Globus pallidus (tissue), 1 donor: ENCODE measurements around the gene NCKAP1.
A peak's percentile ranks its signal among the peaks of the same experiment; 100 is the strongest.
"Not testable (repeated sequence)": the region's sequence is repeated elsewhere in the genome, so short reads cannot be mapped to it uniquely, and the experiment has no call there.

Experiments
- DNase-seq: peaks from one replicate; pipeline ENCODE4 v3.0.0-alpha.2; 2015; ENCODE audit warnings: low spot score

Gene NCKAP1, protein sequence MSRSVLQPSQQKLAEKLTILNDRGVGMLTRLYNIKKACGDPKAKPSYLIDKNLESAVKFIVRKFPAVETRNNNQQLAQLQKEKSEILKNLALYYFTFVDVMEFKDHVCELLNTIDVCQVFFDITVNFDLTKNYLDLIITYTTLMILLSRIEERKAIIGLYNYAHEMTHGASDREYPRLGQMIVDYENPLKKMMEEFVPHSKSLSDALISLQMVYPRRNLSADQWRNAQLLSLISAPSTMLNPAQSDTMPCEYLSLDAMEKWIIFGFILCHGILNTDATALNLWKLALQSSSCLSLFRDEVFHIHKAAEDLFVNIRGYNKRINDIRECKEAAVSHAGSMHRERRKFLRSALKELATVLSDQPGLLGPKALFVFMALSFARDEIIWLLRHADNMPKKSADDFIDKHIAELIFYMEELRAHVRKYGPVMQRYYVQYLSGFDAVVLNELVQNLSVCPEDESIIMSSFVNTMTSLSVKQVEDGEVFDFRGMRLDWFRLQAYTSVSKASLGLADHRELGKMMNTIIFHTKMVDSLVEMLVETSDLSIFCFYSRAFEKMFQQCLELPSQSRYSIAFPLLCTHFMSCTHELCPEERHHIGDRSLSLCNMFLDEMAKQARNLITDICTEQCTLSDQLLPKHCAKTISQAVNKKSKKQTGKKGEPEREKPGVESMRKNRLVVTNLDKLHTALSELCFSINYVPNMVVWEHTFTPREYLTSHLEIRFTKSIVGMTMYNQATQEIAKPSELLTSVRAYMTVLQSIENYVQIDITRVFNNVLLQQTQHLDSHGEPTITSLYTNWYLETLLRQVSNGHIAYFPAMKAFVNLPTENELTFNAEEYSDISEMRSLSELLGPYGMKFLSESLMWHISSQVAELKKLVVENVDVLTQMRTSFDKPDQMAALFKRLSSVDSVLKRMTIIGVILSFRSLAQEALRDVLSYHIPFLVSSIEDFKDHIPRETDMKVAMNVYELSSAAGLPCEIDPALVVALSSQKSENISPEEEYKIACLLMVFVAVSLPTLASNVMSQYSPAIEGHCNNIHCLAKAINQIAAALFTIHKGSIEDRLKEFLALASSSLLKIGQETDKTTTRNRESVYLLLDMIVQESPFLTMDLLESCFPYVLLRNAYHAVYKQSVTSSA

DNA sequence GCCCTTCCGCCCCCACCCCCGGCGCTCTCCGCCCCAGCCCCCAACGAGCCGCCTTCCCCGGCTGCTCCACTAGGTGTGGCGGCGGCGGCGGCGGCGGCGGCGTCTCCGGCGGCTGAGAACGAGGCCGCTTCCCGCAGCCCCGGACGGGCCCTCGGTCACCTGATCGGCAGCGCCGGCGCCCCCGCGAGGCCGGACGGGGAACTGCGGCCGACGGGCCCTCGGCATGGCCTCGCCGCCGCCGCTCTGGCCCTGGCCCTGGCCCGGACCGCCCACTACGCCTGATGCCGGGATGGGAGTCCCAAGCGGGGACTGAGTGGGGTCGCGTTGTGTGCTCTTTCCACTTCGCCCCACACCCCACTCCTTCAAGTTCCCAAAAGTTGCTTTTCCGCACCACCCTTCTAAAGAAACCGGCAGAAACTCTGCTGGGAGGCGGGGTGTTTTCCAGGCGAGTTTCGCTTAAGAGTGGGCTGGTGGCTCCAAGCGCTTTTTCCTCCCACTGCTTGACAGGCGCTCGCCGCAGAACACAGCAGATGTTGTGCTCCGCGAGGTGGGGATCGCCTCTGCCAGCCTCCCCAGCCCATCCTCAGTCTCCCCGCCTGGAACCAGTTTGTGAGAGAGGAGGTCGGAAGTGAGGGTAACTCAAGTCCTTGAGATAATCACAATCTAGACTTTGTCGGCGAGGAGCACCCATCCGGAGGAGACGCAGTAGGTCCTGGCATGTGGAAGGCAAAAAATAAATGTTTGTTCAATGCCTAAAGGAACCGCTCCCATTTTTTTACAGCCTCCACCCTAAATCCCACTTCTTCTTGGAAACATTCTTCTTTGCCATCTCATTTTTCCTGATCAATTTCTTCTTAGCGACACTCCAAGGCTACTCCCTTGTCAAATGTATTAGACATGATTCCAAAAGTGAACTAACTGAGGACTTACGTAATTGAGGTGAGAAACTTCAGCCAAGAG is at the start of gene NCKAP1:
NCKAP1 (minus strand) TSS at position 117 of the 960 bp plus-strand sequence. CDS start 358 bp downstream, outside the sequence.
- DNase-seq = peak; percentile 75

DNA sequence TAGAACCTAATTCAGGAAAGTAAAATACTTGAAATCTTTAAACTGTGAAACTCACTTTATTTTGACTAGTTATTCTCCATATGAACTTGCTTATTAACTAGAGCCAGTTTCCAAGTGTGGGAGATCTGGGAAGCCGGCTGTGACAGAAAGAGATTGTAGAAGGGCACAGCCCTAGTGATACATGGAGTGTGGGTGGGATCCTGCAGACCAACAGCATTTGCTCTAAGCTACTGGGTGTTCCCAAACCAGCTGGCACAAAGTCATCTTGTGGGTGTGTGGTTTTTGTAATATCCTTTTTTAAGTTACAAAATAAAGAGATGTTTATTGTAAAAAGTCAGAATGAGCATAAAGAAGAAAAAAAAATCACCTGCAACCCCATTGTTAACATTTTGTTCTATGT is 43.7 kb upstream of the NCKAP1 start:
- DNase-seq = no peak

GRCh38 chr2:183079139-183079775 is 41.0 kb upstream of the NCKAP1 start:
- no peak for DNase-seq

GRCh38 chr2:183078464-183079138 is 40.3 kb upstream of the NCKAP1 start, which contains the start of gene DUSP19:
Gene DUSP19 (plus strand): TSS chr2:183078747. CDS start chr2:183078934, 187 bp downstream.
- peak; percentile 96 for DNase-seq

- DNase-seq = no peak
Measured at GRCh38 chr2:183078163-183078463, 39.9 kb upstream of the NCKAP1 start.

GRCh38 chr2:183072177-183072576 is 33.9 kb upstream of the NCKAP1 start:
- no peak for DNase-seq

DNA sequence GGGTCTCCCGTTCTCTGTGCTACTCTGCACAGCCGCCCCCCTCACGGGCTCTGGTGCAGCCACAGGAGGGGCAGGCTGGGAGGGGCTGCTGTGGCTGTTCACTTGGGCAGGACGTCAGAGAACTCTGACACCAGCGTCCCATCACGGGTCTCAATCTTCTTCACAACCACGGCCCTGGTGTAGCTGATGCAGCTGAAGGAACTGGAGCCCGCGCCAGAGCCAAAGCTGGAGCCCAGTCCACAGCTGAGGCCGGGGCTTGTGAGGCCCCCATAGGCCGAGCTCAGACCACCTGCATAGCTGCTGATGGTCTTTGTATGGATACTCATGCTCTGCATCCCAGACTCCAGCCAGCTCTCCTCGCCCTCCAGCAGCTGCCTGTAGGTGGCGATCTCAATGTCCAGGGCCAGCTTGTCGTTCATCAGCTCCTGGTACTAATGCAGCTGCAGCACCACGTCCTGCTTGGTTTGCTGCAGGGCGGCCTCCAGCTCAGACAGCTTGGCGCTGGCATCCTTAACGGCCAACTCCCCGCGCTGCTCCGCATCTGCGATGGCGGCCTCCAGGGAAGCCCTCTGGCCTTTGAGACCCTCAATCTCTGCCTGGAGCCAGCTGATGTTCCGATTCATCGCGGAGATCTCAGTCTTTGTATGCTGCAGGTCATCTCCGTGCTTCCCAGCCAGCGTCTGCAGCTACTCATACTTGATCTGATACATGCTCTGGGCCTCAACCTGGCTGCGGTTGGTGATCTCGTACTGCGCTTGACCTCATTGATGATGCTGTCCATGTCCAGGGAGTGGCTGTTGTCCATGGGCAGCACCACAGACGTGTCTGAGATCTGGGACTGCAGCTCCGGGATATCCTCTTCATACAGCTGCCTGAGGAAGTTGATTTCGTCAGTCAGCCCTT is 32.9 kb upstream of the NCKAP1 start:
- DNase-seq = no peak

DNA sequence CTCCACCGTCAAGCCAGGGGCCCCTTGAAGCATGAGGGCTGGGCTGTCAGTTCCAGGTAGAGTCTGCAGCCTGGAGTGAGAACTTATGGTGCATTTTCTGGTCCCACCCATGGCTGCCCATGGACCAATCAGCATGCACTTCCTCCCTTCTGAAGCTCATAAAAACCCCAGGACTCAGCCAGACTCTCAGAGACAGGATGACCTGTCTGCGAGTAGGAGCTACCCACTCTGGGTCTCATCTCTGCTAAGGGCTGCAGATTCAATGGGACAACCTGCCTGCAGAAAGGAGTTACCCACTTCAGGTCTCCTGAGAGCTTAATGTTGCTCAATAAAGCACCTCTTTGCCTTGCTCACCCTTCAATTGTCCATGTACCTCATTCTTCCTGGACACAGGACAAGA is 30.9 kb upstream of the NCKAP1 start:
- no peak for DNase-seq

- no peak for DNase-seq
Measured at GRCh38 chr2:183068561-183068960, 30.3 kb upstream of the NCKAP1 start.

GRCh38 chr2:183063083-183063482 is 24.8 kb upstream of the NCKAP1 start:
- no peak for DNase-seq

DNA sequence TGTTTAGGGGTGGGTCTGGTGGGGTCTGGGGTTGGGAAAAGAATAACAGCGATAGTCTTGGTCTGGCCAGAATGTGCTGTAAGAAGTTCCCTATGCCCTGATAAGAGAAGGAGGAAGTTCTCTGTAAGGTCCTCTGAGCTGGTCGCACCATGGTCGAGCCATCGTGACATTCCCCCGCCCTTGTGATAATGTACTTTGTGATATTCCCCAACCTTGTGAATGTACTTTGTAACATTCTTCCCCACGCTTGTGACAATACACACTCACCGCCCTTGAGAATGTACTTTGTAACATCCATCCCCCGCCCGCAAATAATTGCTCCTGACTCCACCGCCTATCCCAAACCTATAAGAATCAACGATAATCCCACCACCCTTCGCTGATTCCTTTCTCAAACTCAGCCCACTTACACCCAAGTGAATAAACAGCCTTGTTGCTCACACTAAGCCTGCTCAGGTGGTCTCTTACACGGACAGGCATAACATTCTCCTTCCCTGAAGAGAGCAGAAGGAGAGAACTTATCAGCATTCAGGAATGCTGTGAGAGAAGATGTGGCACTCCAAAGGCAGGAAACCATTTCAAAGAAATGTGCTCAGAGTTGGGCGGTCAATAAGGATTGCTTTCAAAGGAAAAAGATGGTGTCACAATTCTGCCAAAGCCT is 22.4 kb upstream of the NCKAP1 start:
- no peak for DNase-seq

DNA sequence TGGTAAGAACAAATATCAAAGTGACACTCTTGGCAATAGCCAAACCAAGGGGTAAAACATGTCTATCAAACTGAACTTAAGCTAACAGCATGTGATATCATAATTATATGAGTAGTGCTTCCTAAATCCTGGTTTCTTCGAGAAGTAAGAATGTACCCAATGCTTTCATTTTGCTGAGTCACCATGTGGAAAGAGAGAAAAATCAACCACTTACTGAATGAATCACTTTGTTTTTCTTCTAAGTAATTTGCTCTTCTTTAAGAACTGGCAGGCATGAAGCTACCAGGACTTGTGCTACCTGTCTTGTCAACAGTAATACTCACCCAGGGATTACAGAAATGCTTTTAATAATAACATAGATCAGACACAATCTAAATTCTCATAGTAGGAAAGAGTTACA is 21.3 kb upstream of the NCKAP1 start:
- DNase-seq = no peak

DNA sequence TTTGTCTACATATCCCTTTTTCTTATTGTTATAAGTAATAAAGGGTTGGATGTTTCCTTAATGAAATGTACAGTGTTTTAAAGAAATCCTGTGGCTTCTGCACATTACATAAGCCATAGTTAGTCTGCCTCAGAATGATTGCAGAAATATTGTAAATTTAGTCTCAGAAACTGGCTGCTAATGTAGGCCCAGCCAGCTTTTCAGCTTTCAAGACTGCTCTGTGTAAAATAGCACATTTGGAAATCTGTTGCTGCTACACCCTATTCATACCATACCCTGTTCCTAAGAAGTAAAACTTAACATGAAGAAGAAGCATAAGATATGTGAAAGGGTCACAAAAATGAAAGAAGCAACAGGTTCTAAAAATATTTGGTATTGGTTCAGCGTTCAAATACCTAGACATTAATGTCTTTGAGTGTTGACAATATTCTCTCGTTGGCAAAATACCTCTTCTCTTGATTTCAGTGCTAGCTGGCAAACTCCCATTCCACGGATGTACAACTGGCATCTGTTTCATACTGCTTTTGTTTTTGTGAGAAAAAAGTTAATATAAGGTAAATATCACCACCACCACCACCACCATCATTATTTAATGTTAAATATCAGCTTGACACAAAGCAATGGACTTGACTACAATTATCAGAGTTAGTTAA is 19.2 kb upstream of the NCKAP1 start:
- DNase-seq = no peak

- no peak for DNase-seq
Measured at GRCh38 chr2:183049420-183049819, 11.2 kb upstream of the NCKAP1 start.

- not testable (repeated sequence) for DNase-seq
Measured at GRCh38 chr2:183047486-183048125, 9.3 kb upstream of the NCKAP1 start.

GRCh38 chr2:183043580-183043979 is 5.3 kb upstream of the NCKAP1 start:
- not testable (repeated sequence) for DNase-seq

- no peak for DNase-seq
Measured at GRCh38 chr2:183040604-183041003, 2.3 kb upstream of the NCKAP1 start.
